SK-N-SH treated with all-trans-retinoic acid at 6 μM for 48 hours (cell line): ENCODE measurements around the gene LAMA2.

ENCODE experiments used
- ATAC-seq: fragments of 200-7000 bp; cut with Tn5 transposase; 3 replicates; pipeline ENCODE4 v1.9.1; 2020; ENCODE audit warnings: mild to moderate bottlenecking, moderate library complexity
- ARNTL ChIP-seq: fragments of 450-650 bp; formaldehyde crosslinking; IDR thresholded peaks from 2 replicates; pipeline ENCODE4 v1.5.0; 2020; ENCODE audit warnings: low read depth, mild to moderate bottlenecking, moderate library complexity, borderline replicate concordance
- BACH2 ChIP-seq: fragments of 250-450 bp; sonication (Bioruptor Pico); IDR thresholded peaks from 2 replicates; pipeline ENCODE4 v1.9.0; 2021; ENCODE audit warnings: mild to moderate bottlenecking, borderline replicate concordance
- CREB5 ChIP-seq: fragments of 250-450 bp; sonication (Bioruptor Pico); IDR thresholded peaks from 2 replicates; pipeline ENCODE4 v1.5.1; 2020; ENCODE audit warnings: low read depth, mild to moderate bottlenecking, moderate library complexity
- CSDC2 ChIP-seq: fragments of 250-450 bp; sonication (Bioruptor Pico); IDR thresholded peaks from 2 replicates; pipeline ENCODE4 v1.5.0; 2020; ENCODE audit warnings: mild to moderate bottlenecking, moderate library complexity
- CSRNP3 ChIP-seq: fragments of 250-450 bp; sonication (Bioruptor Pico); IDR thresholded peaks from 2 replicates; pipeline ENCODE4 v1.5.1; 2021; ENCODE audit warnings: mild to moderate bottlenecking, moderate library complexity
- GLIS3 ChIP-seq: fragments of 250-450 bp; sonication (Bioruptor Pico); IDR thresholded peaks from 2 replicates; pipeline ENCODE4 v1.5.0; 2020; ENCODE audit warnings: mild to moderate bottlenecking, moderate library complexity
- ISL1 ChIP-seq: fragments of 250-450 bp; sonication (Bioruptor Pico); IDR thresholded peaks from 2 replicates; pipeline ENCODE4 v2.1.2; 2022; ENCODE audit warnings: mild to moderate bottlenecking, moderate library complexity
- OSR1 ChIP-seq: fragments of 250-450 bp; sonication (Bioruptor Pico); IDR thresholded peaks from 2 replicates; pipeline ENCODE4 v1.8.0; 2022; ENCODE audit warnings: moderate library complexity, mild to moderate bottlenecking, inconsistent platforms
- PATZ1 ChIP-seq: fragments of 250-450 bp; sonication (Bioruptor Pico); IDR thresholded peaks from 2 replicates; pipeline ENCODE4 v1.8.0; 2020; ENCODE audit warnings: mild to moderate bottlenecking, moderate library complexity, borderline replicate concordance
- PPARA ChIP-seq: fragments of 250-450 bp; sonication (Bioruptor Pico); IDR thresholded peaks from 2 replicates; pipeline ENCODE4 v1.5.0; 2020; ENCODE audit warnings: mild to moderate bottlenecking, borderline replicate concordance
- RARB ChIP-seq: fragments of 250-450 bp; sonication (Bioruptor Pico); IDR thresholded peaks from 2 replicates; pipeline ENCODE4 v1.8.0; 2021; ENCODE audit warnings: mild to moderate bottlenecking, moderate library complexity
- SNAI2 ChIP-seq: fragments of 250-450 bp; sonication (Bioruptor Pico); IDR thresholded peaks from 2 replicates; pipeline ENCODE4 v1.5.0; 2020; ENCODE audit warnings: mild to moderate bottlenecking, moderate library complexity
- TCF4 ChIP-seq: fragments of 250-450 bp; sonication (Bioruptor Pico); IDR thresholded peaks from 2 replicates; pipeline ENCODE4 v1.8.0; 2021; ENCODE audit warnings: mild to moderate bottlenecking, moderate library complexity, borderline replicate concordance
- TOX ChIP-seq: fragments of 250-450 bp; sonication (Bioruptor Pico); IDR thresholded peaks from 2 replicates; pipeline ENCODE4 v1.8.0; 2021; ENCODE audit warnings: mild to moderate bottlenecking, moderate library complexity, borderline replicate concordance
- TSHZ2 ChIP-seq: fragments of 250-450 bp; sonication (Bioruptor Pico); IDR thresholded peaks from 2 replicates; pipeline ENCODE4 v1.5.0; 2020; ENCODE audit warnings: mild to moderate bottlenecking, moderate library complexity
- ZC3H10 ChIP-seq: fragments of 250-450 bp; sonication (Bioruptor Pico); IDR thresholded peaks from 2 replicates; pipeline ENCODE4 v1.5.1; 2021; ENCODE audit warnings: mild to moderate bottlenecking, moderate library complexity
- ZFP30 ChIP-seq: fragments of 450-650 bp; formaldehyde crosslinking; IDR thresholded peaks from 2 replicates; pipeline ENCODE4 v1.5.0; 2022; ENCODE audit warnings: mild to moderate bottlenecking, moderate library complexity
- ZNF565 ChIP-seq: fragments of 450-650 bp; formaldehyde crosslinking; conservative IDR thresholded peaks from 2 replicates; pipeline ENCODE4 v1.5.0; 2020; ENCODE audit warnings: low read depth, mild to moderate bottlenecking, moderate library complexity
- ZNF70 ChIP-seq: fragments of 450-650 bp; formaldehyde crosslinking; IDR thresholded peaks from 2 replicates; pipeline ENCODE4 v1.5.0; 2020; ENCODE audit warnings: mild to moderate bottlenecking, moderate library complexity
- ZNF8 ChIP-seq: fragments of 450-650 bp; formaldehyde crosslinking; IDR thresholded peaks from 2 replicates; pipeline ENCODE4 v1.5.0; 2020; ENCODE audit warnings: mild to moderate bottlenecking, moderate library complexity

The LAMA2 gene

GRCh38 chr6:129356129-129356528, 473.2 kb downstream of the LAMA2 start:
- ATAC-seq = no peak
- TF ChIP-seq SNAI2 = no peak
- TF ChIP-seq ZNF8 = no peak
- no peak for TF ChIP-seq GLIS3 (CRISPR knock-in tag)
- TF ChIP-seq TSHZ2 (CRISPR knock-in tag) = no peak
- no peak for TF ChIP-seq PPARA (CRISPR knock-in tag)
- TF ChIP-seq, all 23 proteins: peak for 0

GRCh38 chr6:129359811-129360681, 477.1 kb downstream of the LAMA2 start:
- ATAC-seq = no peak; the same call in 2 of the 3 replicates
- TF ChIP-seq ARNTL (CRISPR knock-in tag) = no peak
- no peak for TF ChIP-seq CSDC2 (CRISPR knock-in tag)
- no peak for TF ChIP-seq TSHZ2 (CRISPR knock-in tag)
- TF ChIP-seq GLIS3 (CRISPR knock-in tag) = no peak
- no peak for TF ChIP-seq CREB5 (CRISPR knock-in tag)
- no peak for TF ChIP-seq OSR1 (CRISPR knock-in tag)
- no peak for TF ChIP-seq BACH2
- TF ChIP-seq CSRNP3 (CRISPR knock-in tag) = no peak
- TF ChIP-seq ZNF70 = no peak
- TF ChIP-seq ZFP30 = no peak
- no peak for TF ChIP-seq RARB (CRISPR knock-in tag)
- TF ChIP-seq TOX (CRISPR knock-in tag) = no peak
- no peak for TF ChIP-seq PPARA (CRISPR knock-in tag)

- no peak for ATAC-seq
- TF ChIP-seq SNAI2 = no peak
- no peak for TF ChIP-seq ARNTL (CRISPR knock-in tag)
- no peak for TF ChIP-seq PATZ1 (CRISPR knock-in tag)
- TF ChIP-seq OSR1 (CRISPR knock-in tag) = no peak
- TF ChIP-seq TOX (CRISPR knock-in tag) = no peak
- no peak for TF ChIP-seq TCF4 (CRISPR knock-in tag)
- TF ChIP-seq ZC3H10 (CRISPR knock-in tag) = no peak
- no peak for TF ChIP-seq CSDC2 (CRISPR knock-in tag)
- no peak for TF ChIP-seq CSRNP3 (CRISPR knock-in tag)
- TF ChIP-seq GLIS3 (CRISPR knock-in tag) = no peak
- no peak for TF ChIP-seq ZNF70
- no peak for TF ChIP-seq ISL1
- no peak for TF ChIP-seq ZNF565 (CRISPR knock-in tag)
- TF ChIP-seq TSHZ2 (CRISPR knock-in tag) = no peak
Measured at GRCh38 chr6:129360682-129360955, 477.7 kb downstream of the LAMA2 start.
